HCT116 (cell line): Measurements from ENCODE around the gene SIX2. TPM values are rescaled to one million over a fixed set of nuclear protein-coding genes. Genes with fewer than 3 reads are reported as not detected.

Experiments
- ATAC-seq: fragments of 200-7000 bp; cut with Tn5 transposase; 2 replicates; pipeline ENCODE4 v1.9.1; 2020; ENCODE audit warnings: mild to moderate bottlenecking, moderate library complexity
- BruUV-seq: library from RNA; stranded (reverse); fragments of 400-500 nt; replicated peaks from 2 replicates; lab custom pipeline; 2021; lab: Mats Ljungman, UMichigan
- CTCF ChIA-PET: fragments of 300-600 bp; sonication (Branson Sonifier 250); formaldehyde crosslinking; loops from one replicate; lab custom pipeline; 2021; ENCODE audit warnings: antibody characterized with exemption; lab: Charles Lee
- POLR2A ChIA-PET: fragments of 300-600, 350-600 bp; sonication (Branson Sonifier 250); formaldehyde crosslinking; loops from one replicate; lab custom pipeline; 2021; ENCODE audit warnings: antibody characterized with exemption; lab: Charles Lee
- RAD21 ChIA-PET, 2 experiments: fragments of 300-600 bp; sonication (Branson Sonifier 250); formaldehyde crosslinking; loops; one replicate each; lab custom pipeline; 2023; ENCODE audit warnings: low total read pairs in 2 of 2; ENCODE audit not compliant: uncharacterized antibody in 2 of 2, unreplicated experiment in 2 of 2, low non-redundant PET in 1 of 2; lab: Charles Lee
- DNase-seq: peaks from one replicate; pipeline ENCODE4 v3.0.0-alpha.2; 2010; ENCODE audit warnings: low read depth, low spot score
- H2AFZ ChIP-seq: fragments of 200-600 bp; shearing (Covaris generic), sonication (generic); 2 replicates; pipeline ENCODE4 v1.6.1; 2017; ENCODE audit warnings: low read depth, mixed run types, mixed read lengths, antibody characterized with exemption, low read length; ENCODE audit not compliant: poor library complexity, severe bottlenecking
- H3K27ac ChIP-seq: 2 replicates; pipeline ENCODE4 v1.5.1; 2012; ENCODE audit warnings: low read depth, low read length
- H3K27me3 ChIP-seq: fragments of 200-600 bp; sonication (generic); 2 replicates; pipeline ENCODE4 v1.6.1; 2016; ENCODE audit warnings: mixed run types, low read length, mixed read lengths; ENCODE audit not compliant: insufficient read depth
- H3K36me3 ChIP-seq, 2 experiments: fragments of 200-500 bp in 1 of 2; fragments of 200-600 bp in 1 of 2; sonication (Bioruptor generic) in 1 of 2; sonication (generic) in 1 of 2; 2 replicates each; pipeline versions ENCODE4 v1.5.1 to v1.6.1; 2014 to 2016; ENCODE audit warnings: low read length in 2 of 2, inconsistent platforms in 1 of 2, mixed read lengths in 1 of 2, mixed run types in 1 of 2; ENCODE audit not compliant: insufficient read depth in 2 of 2, control insufficient read depth in 1 of 2
- H3K4me1 ChIP-seq, 2 experiments: fragments of 200-600 bp in 1 of 2; sonication (generic) in 1 of 2; 2 replicates each; pipeline versions ENCODE4 v1.5.1 to v1.6.1; 2012 to 2017; ENCODE audit warnings: low read length in 2 of 2, inconsistent platforms in 1 of 2, mild to moderate bottlenecking in 1 of 2, mixed read lengths in 1 of 2, mixed run types in 1 of 2, moderate library complexity in 1 of 2; ENCODE audit not compliant: insufficient read depth in 2 of 2, control insufficient read depth in 1 of 2
- H3K4me2 ChIP-seq: fragments of 200-600 bp; sonication (generic); 2 replicates; pipeline ENCODE4 v1.6.1; 2017; ENCODE audit warnings: mixed run types, low read length, mixed read lengths
- H3K4me3 ChIP-seq, 2 experiments: fragments of 200-600 bp in 1 of 2; sonication (generic) in 1 of 2; replicated peaks in 1 of 2; 2 replicates each; pipeline ENCODE4 v1.5.1; 2011 to 2016; ENCODE audit warnings: low read length in 2 of 2, control low read depth in 1 of 2, low read depth in 1 of 2, mild to moderate bottlenecking in 1 of 2, mixed read lengths in 1 of 2, mixed run types in 1 of 2
- H3K79me2 ChIP-seq: fragments of 200-600 bp; sonication (generic); 2 replicates; pipeline ENCODE4 v1.6.1; 2017; ENCODE audit warnings: mild to moderate bottlenecking, mixed run types, low read length, moderate library complexity, mixed read lengths; ENCODE audit not compliant: insufficient read depth
- H3K9ac ChIP-seq: fragments of 200-600 bp; sonication (generic); 2 replicates; pipeline ENCODE4 v1.6.1; 2016; ENCODE audit warnings: low read length, mixed read lengths
- H3K9me2 ChIP-seq: fragments of 200-600 bp; sonication (generic), shearing (Covaris generic); 2 replicates; pipeline ENCODE4 v1.6.1; 2017; ENCODE audit warnings: mixed run types, mild to moderate bottlenecking, moderate library complexity; ENCODE audit not compliant: insufficient read depth
- H3K9me3 ChIP-seq, 2 experiments: fragments of 200-500 bp in 1 of 2; fragments of 200-600 bp in 1 of 2; sonication (Bioruptor generic) in 1 of 2; sonication (generic) in 1 of 2; 2 replicates each; pipeline ENCODE4 v1.6.1; 2014 to 2017; ENCODE audit warnings: low read length in 2 of 2, mixed read lengths in 2 of 2, inconsistent platforms in 1 of 2, low read depth in 1 of 2, mild to moderate bottlenecking in 1 of 2, mixed run types in 1 of 2, moderate library complexity in 1 of 2; ENCODE audit not compliant: control insufficient read depth in 1 of 2, insufficient read depth in 1 of 2
- H4K20me1 ChIP-seq: fragments of 200-600 bp; sonication (generic), shearing (Covaris generic); 2 replicates; pipeline ENCODE4 v1.6.1; 2017; ENCODE audit warnings: mixed run types, mild to moderate bottlenecking, moderate library complexity; ENCODE audit not compliant: insufficient read depth
- CTCF ChIP-seq, 3 experiments: fragments of 200-600 bp in 1 of 3; sonication (generic) in 1 of 3; IDR thresholded peaks in 2 of 3; conservative IDR thresholded peaks in 1 of 3; 2 replicates each; pipeline ENCODE4 v1.5.1; 2012 to 2017; ENCODE audit warnings: low read depth in 2 of 3, low read length in 2 of 3, antibody characterized with exemption in 1 of 3, borderline replicate concordance in 1 of 3, control low read depth in 1 of 3, mild to moderate bottlenecking in 1 of 3, mixed read lengths in 1 of 3, mixed run types in 1 of 3, moderate library complexity in 1 of 3; ENCODE audit not compliant: insufficient read depth in 1 of 3
- FOSL1 ChIP-seq: IDR thresholded peaks from 2 replicates; pipeline ENCODE4 v1.6.1; 2012; ENCODE audit warnings: low read depth
- JUND ChIP-seq: IDR thresholded peaks from 2 replicates; pipeline ENCODE4 v1.6.1; 2012
- POLR2A ChIP-seq: IDR thresholded peaks from 2 replicates; pipeline ENCODE4 v1.7.0; 2011; ENCODE audit warnings: borderline replicate concordance; ENCODE audit not compliant: insufficient read depth, insufficient read length; ENCODE audit errors: extremely low read depth
- SIN3A ChIP-seq: IDR thresholded peaks from 2 replicates; pipeline ENCODE4 v1.6.1; 2012; ENCODE audit warnings: low read depth
- intact Hi-C: fragments of 100-400 bp; cut with micrococcal nuclease; formaldehyde crosslinking; loops from 2 replicates; pipeline ENCODE4 v1.10.0; 2022
- total RNA-seq: library from RNA; stranded (reverse); gene quantifications from one replicate; pipeline ENCODE4 v1.2.1, GENCODE V29; 2021; ENCODE audit not compliant: unreplicated experiment

The SIX2 gene
- total RNA-seq, 1 experiment from 2014 or later: 0.54 TPM

GRCh38 chr2:44980751-44981713, 28.2 kb downstream of the SIX2 start:
- ChIA-PET RAD21 (interaction anchor here (0.7 to 1.5 kb wide), 5 partner anchors 8 to 514 kb away, joined by 4 to 7 read pairs (median 5); no protein-coding TSS in a partner anchor), POLR2A (no interaction called here), CTCF (interaction anchor here (0.6 to 3.4 kb wide), 11 partner anchors 18 to 798 kb away, joined by 3 to 62 read pairs (median 3); no protein-coding TSS in a partner anchor)
- intact Hi-C loops: loop anchor here (1.0 to 5.0 kb wide), 2 partner anchors 513 to 596 kb away; no protein-coding TSS in a partner anchor
- Histone ChIP-seq H3K27me3 (no peaks in the 10 kb centered on the region), H3K4me1 (no peaks in the 10 kb centered on the region), H3K9ac (no peak overlapping the region), H3K79me2 (no peaks in the 10 kb centered on the region), H3K9me2 (no peaks in the 10 kb centered on the region), H3K4me2 (0 out of 2 replicates have a peak overlapping the region, but pooled peaks have one; percentile 7), H3K27ac (no peak overlapping the region), H4K20me1 (no peaks in the 10 kb centered on the region), H3K36me3 (no peaks in the 10 kb centered on the region), H2AFZ (peak overlapping the region; percentile 28), H3K9me3 (no peaks in the 10 kb centered on the region), H3K4me3 (no peak overlapping the region)
- no TSS peak for BruUV-seq
- ATAC-seq: peak; percentile 20; the same call in 1 of the 2 replicates
- no peak for DNase-seq
- TF ChIP-seq SIN3A: no peak

GRCh38 chr2:44979581-44979980, 29.7 kb downstream of the SIX2 start:
- H4K20me1 ChIP-seq: no peaks in the 10 kb centered on the region
- CTCF ChIA-PET: interaction anchor here (0.7 kb wide), 1 partner anchor 514 kb away, joined by 3 read pairs; no protein-coding TSS in a partner anchor

More at GRCh38 chr2:44979581-44979980, 29.7 kb downstream of the SIX2 start:
- Histone ChIP-seq H3K36me3 (no peaks in the 10 kb centered on the region), H3K4me3 (no peak overlapping the region), H3K9me2 (no peaks in the 10 kb centered on the region), H3K27me3 (no peaks in the 10 kb centered on the region), H3K4me2 (no peak overlapping the region), H3K79me2 (no peaks in the 10 kb centered on the region), H3K9me3 (no peaks in the 10 kb centered on the region), H3K27ac (no peak overlapping the region), H2AFZ (no peak overlapping the region), H3K4me1 (no peaks in the 10 kb centered on the region), H3K9ac (no peak overlapping the region)
- ChIA-PET RAD21 (interaction anchor here in 1 of 2 experiments (0.7 kb wide), 1 partner anchor 214 kb away, joined by 6 read pairs; no protein-coding TSS in a partner anchor), POLR2A (no interaction called here)
- no peak for DNase-seq
- intact Hi-C loops: no loop called here
- BruUV-seq: no TSS peak
- TF ChIP-seq JUND (no peak), POLR2A (no peak), CTCF (IDR thresholded peaks at IDR 0.05 in 2 of 3, conservative IDR thresholded peaks at IDR 0.05 in 1 of 3; ENCODE audit: borderline replicate concordance in 1 of 3, insufficient read depth in 1 of 3, low read depth in 2 of 3, low read length in 2 of 3) (no peak), FOSL1 (no peak)
- no peak for ATAC-seq
